ENCODE data around the gene PTPRR. TPM values are rescaled to one million over a fixed set of nuclear protein-coding genes. Genes with fewer than 3 reads are reported as not detected.

PTPRR gene
- total and polyA plus RNA-seq, 9 donors = 1.1 to 3.3 (median 2.3) TPM

DNA sequence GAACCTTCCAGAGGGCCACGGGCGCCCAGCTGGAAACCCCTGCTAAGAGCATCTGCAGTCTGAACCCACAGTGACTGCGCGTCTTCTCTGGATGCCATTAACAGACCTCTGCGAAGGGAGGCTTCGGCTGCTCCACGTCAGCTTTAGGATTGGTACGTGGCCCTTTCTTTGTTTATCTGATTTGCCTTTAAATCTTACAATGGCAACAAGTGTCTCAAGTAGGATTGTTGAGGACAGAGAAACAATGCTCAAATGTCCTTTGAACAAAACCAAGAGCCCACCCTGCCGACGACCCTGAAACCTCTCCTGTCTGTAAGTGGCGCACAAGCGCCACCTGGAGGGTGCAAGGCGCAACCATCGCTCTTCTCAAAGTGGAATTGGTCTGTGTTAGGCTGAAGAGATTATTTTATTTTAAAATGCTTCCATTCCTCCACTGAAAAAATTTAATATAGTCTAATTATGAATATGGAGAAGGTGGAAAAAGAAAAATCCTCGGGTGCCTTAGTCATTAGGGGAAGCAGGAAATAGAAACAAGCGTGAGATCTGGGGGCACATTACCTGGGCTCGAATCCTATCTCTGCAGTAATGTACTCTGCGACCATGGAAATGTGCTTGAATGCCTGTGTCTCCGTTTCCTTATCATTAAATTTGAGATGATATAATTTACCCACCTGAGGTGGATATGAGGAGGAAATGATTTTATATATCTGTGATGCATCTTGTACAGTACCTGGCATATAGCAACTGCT, 200.7 kb downstream of the PTPRR start:
- Histone ChIP-seq H3K36me3 (ENCODE audit: control insufficient read depth, insufficient read depth, low read length) (no peaks in the 10 kb centered on the region), H3K4me1 (ENCODE audit: control insufficient read depth, insufficient read depth, low read length) (no peaks in the 10 kb centered on the region), H3K27me3 (ENCODE audit: control insufficient read depth, insufficient read depth, low read length) (no peaks in the 10 kb centered on the region), H3K9me3 (replicated peaks; ENCODE audit: control insufficient read depth, low read depth, low read length) (no peaks in the 10 kb centered on the region), H3K4me3 (ENCODE audit: low read length) (peak overlapping the region; percentile 37), H3K27ac (ENCODE audit: low read length) (no peak overlapping the region)
- 35% methylated on average over 5 of the region's 19 CpGs for WGBS (ENCODE audit: insufficient coverage)
- DNase-seq = peak; percentile 62

- no peak overlapping the region for H3K4me3 ChIP-seq (ENCODE audit: low read length)
- 88% methylated on average over 11 of the region's 12 CpGs for WGBS (ENCODE audit: insufficient coverage)
- no peaks in the 10 kb centered on the region for H3K27me3 ChIP-seq (ENCODE audit: control insufficient read depth, insufficient read depth, low read length)
- peak overlapping the region; percentile 22 for H3K27ac ChIP-seq (ENCODE audit: low read length)
- no peaks in the 10 kb centered on the region for H3K36me3 ChIP-seq (ENCODE audit: control insufficient read depth, insufficient read depth, low read length)
- no peaks in the 10 kb centered on the region for H3K9me3 ChIP-seq (replicated peaks; ENCODE audit: control insufficient read depth, low read depth, low read length)
- DNase-seq = no peak
- no peaks in the 10 kb centered on the region for H3K4me1 ChIP-seq (ENCODE audit: control insufficient read depth, insufficient read depth, low read length)
Measured at GRCh38 chr12:70719071-70719470, 201.5 kb downstream of the PTPRR start.

DNA sequence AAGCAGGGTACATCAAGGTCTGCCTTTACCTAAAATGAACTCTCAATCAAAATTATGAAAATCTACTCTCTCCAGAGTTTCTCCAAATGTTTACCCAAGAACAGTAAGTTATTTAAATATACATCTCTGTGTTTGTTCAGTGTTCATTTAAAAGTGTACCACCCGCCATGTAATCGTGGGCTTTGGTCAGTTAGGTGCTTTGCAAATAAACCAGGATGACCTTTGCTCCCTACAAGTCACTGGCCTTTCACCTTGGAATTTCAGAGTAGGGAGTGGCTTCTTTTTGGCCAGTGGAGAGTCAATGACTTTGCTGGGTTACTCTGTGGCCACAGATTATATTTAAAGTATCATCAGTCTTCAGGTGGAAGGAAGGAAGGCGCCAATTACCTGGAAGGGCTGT, 208.7 kb downstream of the PTPRR start:
- H3K4me1 ChIP-seq (ENCODE audit: control insufficient read depth, insufficient read depth, low read length) = no peaks in the 10 kb centered on the region
- DNase-seq = no peak
- WGBS (ENCODE audit: insufficient coverage) = no CpG with 5 or more reads among the region's 3 CpGs

GRCh38 chr12:70709022-70709421, 211.5 kb downstream of the PTPRR start:
- H3K27ac ChIP-seq (ENCODE audit: low read length) = no peak overlapping the region
- no peak for DNase-seq
- no peaks in the 10 kb centered on the region for H3K36me3 ChIP-seq (ENCODE audit: control insufficient read depth, insufficient read depth, low read length)
- no peaks in the 10 kb centered on the region for H3K27me3 ChIP-seq (ENCODE audit: control insufficient read depth, insufficient read depth, low read length)
- no peaks in the 10 kb centered on the region for H3K4me1 ChIP-seq (ENCODE audit: control insufficient read depth, insufficient read depth, low read length)
- H3K4me3 ChIP-seq (ENCODE audit: low read length) = no peak overlapping the region
- no peaks in the 10 kb centered on the region for H3K9me3 ChIP-seq (replicated peaks; ENCODE audit: control insufficient read depth, low read depth, low read length)
- no CpG with 5 or more reads among the region's 2 CpGs for WGBS (ENCODE audit: insufficient coverage)

More for the DNA sequence above, 208.7 kb downstream of the PTPRR start:
- Histone ChIP-seq H3K4me3 (ENCODE audit: low read length) (no peak overlapping the region), H3K36me3 (ENCODE audit: control insufficient read depth, insufficient read depth, low read length) (no peaks in the 10 kb centered on the region), H3K27ac (ENCODE audit: low read length) (no peak overlapping the region), H3K9me3 (replicated peaks; ENCODE audit: control insufficient read depth, low read depth, low read length) (no peaks in the 10 kb centered on the region), H3K27me3 (ENCODE audit: control insufficient read depth, insufficient read depth, low read length) (no peaks in the 10 kb centered on the region)

- Histone ChIP-seq H3K36me3 (ENCODE audit: control insufficient read depth, insufficient read depth, low read length) (no peaks in the 10 kb centered on the region), H3K4me1 (ENCODE audit: control insufficient read depth, insufficient read depth, low read length) (no peaks in the 10 kb centered on the region), H3K9me3 (replicated peaks; ENCODE audit: control insufficient read depth, low read depth, low read length) (no peaks in the 10 kb centered on the region), H3K27ac (ENCODE audit: low read length) (no peak overlapping the region), H3K4me3 (ENCODE audit: low read length) (no peak overlapping the region), H3K27me3 (ENCODE audit: control insufficient read depth, insufficient read depth, low read length) (no peaks in the 10 kb centered on the region)
- WGBS (ENCODE audit: insufficient coverage) = no CpG with 5 or more reads among the region's 2 CpGs
- no peak for DNase-seq
Measured at GRCh38 chr12:70706611-70707010, 213.9 kb downstream of the PTPRR start.

DNA sequence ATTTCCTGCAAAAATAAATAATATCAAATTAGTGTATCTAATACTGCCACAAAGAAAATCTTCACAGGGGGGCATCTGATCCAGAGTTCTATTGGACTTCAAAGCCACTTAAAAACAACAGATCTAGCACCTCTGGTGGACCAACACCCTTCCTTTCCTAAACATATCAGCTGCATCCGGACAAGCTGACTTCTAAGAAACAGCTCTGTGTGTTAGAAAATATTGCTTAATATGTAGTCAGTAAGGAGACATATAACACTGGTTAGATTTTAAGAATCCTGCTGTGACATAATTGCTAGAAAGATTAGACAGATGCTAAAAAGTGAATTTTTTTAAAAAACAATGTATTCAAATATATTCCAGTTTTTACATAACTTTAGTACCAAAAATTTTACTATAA, 222.2 kb downstream of the PTPRR start:
- Histone ChIP-seq H3K27me3 (ENCODE audit: control insufficient read depth, insufficient read depth, low read length) (peaks cover 2% of the 10 kb centered on the region), H3K4me3 (ENCODE audit: low read length) (no peak overlapping the region), H3K9me3 (replicated peaks; ENCODE audit: control insufficient read depth, low read depth, low read length) (no peaks in the 10 kb centered on the region), H3K27ac (ENCODE audit: low read length) (no peak overlapping the region), H3K36me3 (ENCODE audit: control insufficient read depth, insufficient read depth, low read length) (no peaks in the 10 kb centered on the region), H3K4me1 (ENCODE audit: control insufficient read depth, insufficient read depth, low read length) (no peaks in the 10 kb centered on the region)
- no CpG with 5 or more reads among the region's 1 CpG for WGBS (ENCODE audit: insufficient coverage)
- no peak for DNase-seq

DNA sequence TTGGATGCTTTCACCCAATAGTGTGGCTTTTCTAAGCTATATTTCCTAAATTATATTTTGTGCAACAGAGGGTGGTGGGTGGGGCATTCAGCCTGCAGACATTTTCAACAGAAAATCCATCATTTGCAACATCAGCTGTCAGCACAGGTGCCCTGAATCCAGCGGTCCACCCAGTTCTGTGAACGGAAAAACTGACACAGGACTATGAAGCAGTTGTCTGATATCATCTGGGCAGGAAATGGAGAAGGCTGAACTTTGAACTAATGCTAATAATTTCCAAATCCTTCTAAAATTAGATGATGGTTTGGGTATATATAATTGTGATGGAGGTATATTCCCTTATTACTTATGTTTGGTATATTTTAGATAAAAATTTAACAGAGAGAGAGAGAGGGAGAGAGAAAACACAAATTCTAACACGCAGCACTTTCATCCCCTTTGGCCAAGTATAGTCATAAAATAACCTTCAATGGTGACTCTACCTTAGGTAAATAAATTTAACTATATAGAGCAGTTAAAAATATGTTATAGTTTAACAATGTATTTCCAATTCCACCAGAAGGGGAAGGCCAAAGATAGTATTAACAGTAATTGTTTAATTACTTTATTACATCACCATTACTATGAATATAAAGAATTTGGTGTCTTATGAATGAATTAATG, 225.0 kb downstream of the PTPRR start:
- H3K4me3 ChIP-seq (ENCODE audit: low read length) = no peak overlapping the region
- peak; percentile 33 for DNase-seq
- no peak overlapping the region for H3K27ac ChIP-seq (ENCODE audit: low read length)
- WGBS (ENCODE audit: insufficient coverage) = no CpG with 5 or more reads among the region's 3 CpGs
- peaks cover 4% of the 10 kb centered on the region for H3K4me1 ChIP-seq (ENCODE audit: control insufficient read depth, insufficient read depth, low read length)
- no peaks in the 10 kb centered on the region for H3K9me3 ChIP-seq (replicated peaks; ENCODE audit: control insufficient read depth, low read depth, low read length)
- H3K36me3 ChIP-seq (ENCODE audit: control insufficient read depth, insufficient read depth, low read length) = no peaks in the 10 kb centered on the region
- peaks cover 2% of the 10 kb centered on the region for H3K27me3 ChIP-seq (ENCODE audit: control insufficient read depth, insufficient read depth, low read length)

DNA sequence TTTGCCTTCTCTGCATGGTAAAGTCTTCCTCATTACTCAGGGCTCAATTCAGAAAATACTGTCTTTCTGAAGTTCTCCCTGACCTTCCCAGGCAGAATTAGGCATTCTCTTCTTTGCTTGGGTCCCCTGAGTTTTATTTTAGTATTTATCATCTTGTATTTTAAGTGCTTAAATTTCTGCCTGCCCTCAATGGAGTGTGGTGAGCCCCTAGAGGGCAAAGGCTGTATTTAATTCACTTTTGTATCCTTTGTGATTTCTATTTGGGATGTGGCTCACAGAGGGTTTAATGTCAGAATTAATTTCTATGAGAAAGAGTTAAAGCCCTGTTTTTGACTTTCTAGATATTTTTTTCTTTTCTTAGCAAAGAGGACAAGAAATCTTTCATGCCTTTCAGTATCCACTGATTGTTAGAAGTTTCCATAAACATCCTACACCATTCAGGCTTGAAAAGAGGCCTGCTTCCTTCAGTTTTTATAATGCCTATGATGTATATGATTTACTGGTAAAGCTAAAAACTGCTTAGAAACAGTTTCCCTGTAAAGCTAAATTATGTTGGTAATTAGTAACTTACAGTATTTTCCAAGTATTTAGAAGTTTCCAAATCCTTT, 227.8 kb downstream of the PTPRR start:
- no peaks in the 10 kb centered on the region for H3K36me3 ChIP-seq (ENCODE audit: control insufficient read depth, insufficient read depth, low read length)
- H3K9me3 ChIP-seq (replicated peaks; ENCODE audit: control insufficient read depth, low read depth, low read length) = no peaks in the 10 kb centered on the region
- no peak overlapping the region for H3K27ac ChIP-seq (ENCODE audit: low read length)
- H3K4me3 ChIP-seq (ENCODE audit: low read length) = no peak overlapping the region
- peaks cover 4% of the 10 kb centered on the region for H3K4me1 ChIP-seq (ENCODE audit: control insufficient read depth, insufficient read depth, low read length)
- H3K27me3 ChIP-seq (ENCODE audit: control insufficient read depth, insufficient read depth, low read length) = no peaks in the 10 kb centered on the region
- peak; percentile 5 for DNase-seq

- H3K9me3 ChIP-seq (replicated peaks; ENCODE audit: control insufficient read depth, low read depth, low read length) = no peaks in the 10 kb centered on the region
- no peaks in the 10 kb centered on the region for H3K36me3 ChIP-seq (ENCODE audit: control insufficient read depth, insufficient read depth, low read length)
- H3K4me3 ChIP-seq (ENCODE audit: low read length) = no peak overlapping the region
- WGBS (ENCODE audit: insufficient coverage) = 58% methylated on average over 3 of the region's 5 CpGs
- H3K27ac ChIP-seq (ENCODE audit: low read length) = no peak overlapping the region
- no peak for DNase-seq
- peaks cover 4% of the 10 kb centered on the region for H3K4me1 ChIP-seq (ENCODE audit: control insufficient read depth, insufficient read depth, low read length)
- H3K27me3 ChIP-seq (ENCODE audit: control insufficient read depth, insufficient read depth, low read length) = no peaks in the 10 kb centered on the region
Measured at GRCh38 chr12:70691018-70691672, 229.4 kb downstream of the PTPRR start.

GRCh38 chr12:70686907-70687306, 233.6 kb downstream of the PTPRR start:
- no peak overlapping the region for H3K4me3 ChIP-seq (ENCODE audit: low read length)
- no peaks in the 10 kb centered on the region for H3K36me3 ChIP-seq (ENCODE audit: control insufficient read depth, insufficient read depth, low read length)
- WGBS (ENCODE audit: insufficient coverage) = no CpG with 5 or more reads among the region's 1 CpG
- no peaks in the 10 kb centered on the region for H3K9me3 ChIP-seq (replicated peaks; ENCODE audit: control insufficient read depth, low read depth, low read length)
- DNase-seq = no peak
- no peaks in the 10 kb centered on the region for H3K27me3 ChIP-seq (ENCODE audit: control insufficient read depth, insufficient read depth, low read length)
- peaks cover 2% of the 10 kb centered on the region for H3K4me1 ChIP-seq (ENCODE audit: control insufficient read depth, insufficient read depth, low read length)
- H3K27ac ChIP-seq (ENCODE audit: low read length) = no peak overlapping the region
